Erythroblast (primary cell): Measurements from ENCODE around the gene SCN9A.

Experiments used
- DNase-seq, 2 experiments: peaks; one replicate each; lab custom pipeline; 2025; lab: John Stamatoyannopoulos, UW
- GATA1 ChIP-seq: IDR thresholded peaks from 2 replicates; pipeline ENCODE4 v1.6.1; 2011; ENCODE audit warnings: low read depth, mild to moderate bottlenecking, control low read depth, low read length, moderate library complexity
- POLR2A ChIP-seq: IDR thresholded peaks from 2 replicates; pipeline ENCODE4 v1.6.1; 2011; ENCODE audit warnings: mild to moderate bottlenecking, low read length

Gene SCN9A

GRCh38 chr2:166388481-166389070, 12.8 kb upstream of the SCN9A start:
- no peak for TF ChIP-seq GATA1
- TF ChIP-seq POLR2A, result no peak
- no peak for DNase-seq

DNA sequence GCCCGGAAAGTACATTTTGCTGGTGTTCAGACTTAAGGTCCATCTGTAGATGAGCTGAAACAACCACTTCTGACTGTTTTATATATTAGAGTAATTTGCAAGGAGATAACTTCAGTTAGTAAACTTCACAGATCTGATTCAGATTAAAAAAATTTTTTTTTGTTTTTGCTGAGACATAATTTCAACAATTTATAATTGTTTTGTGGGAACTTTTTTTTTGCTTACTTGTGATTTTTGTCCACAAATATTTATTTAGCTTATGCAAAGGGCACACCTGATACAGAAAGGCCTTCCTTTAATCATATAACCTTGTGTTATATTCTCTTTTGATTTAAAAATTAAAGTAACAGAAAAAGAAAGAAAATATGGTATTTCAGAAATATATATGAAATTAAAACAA, 9.6 kb upstream of the SCN9A start:
- TF ChIP-seq GATA1 (no peak), POLR2A (no peak)
- DNase-seq, result no peak

DNA sequence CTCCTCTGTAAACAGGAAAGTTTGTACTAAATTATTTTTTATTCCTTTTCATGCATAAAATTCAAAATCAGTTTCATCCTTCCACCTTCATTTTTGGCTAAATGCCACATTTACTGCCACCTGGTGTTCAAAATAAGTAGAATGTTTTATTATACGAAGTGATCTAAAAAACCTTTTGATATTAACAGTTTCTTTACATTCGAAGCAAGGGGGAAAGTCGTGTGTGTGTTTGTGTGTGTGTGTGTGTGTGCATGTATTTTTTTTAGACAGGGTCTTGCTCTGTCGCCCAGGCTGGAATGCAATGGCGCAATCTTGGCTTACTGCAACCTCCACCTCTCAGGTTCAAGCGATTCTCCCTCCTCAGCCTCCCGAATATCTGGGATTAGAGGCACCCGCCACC, 9.0 kb upstream of the SCN9A start:
- peak; percentile 30 to 59 for DNase-seq

DNA sequence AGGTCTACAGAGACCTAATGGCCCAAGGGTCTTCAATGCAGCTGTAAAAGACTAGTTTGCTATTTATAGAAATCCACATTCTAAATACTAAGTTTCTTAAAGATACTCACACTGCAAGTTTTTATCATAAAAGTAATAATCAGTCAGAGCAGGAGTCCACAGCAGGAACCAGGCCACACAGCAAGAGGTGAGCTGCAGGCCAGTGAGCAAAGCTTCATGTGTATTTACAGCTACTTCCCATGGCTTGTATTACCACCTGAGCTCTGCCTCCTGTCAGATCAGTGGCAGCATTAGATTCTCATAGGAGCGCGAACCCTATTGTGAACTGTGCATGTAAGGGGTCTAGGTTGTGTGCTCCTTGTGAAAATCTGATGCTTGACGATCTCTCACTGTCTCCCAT, 6.7 kb upstream of the SCN9A start:
- no peak for DNase-seq
- TF ChIP-seq GATA1 (no peak), POLR2A (no peak)

More for the DNA sequence above, 9.0 kb upstream of the SCN9A start:
- no peak for TF ChIP-seq POLR2A
- TF ChIP-seq GATA1, result no peak

- no peak for TF ChIP-seq POLR2A
- TF ChIP-seq GATA1, result no peak
- peak in 1 of 2 experiments; percentile 11 for DNase-seq
Observed at GRCh38 chr2:166380615-166381014, 4.9 kb upstream of the SCN9A start.

GRCh38 chr2:166376873-166377272, 1.1 kb upstream of the SCN9A start:
- TF ChIP-seq POLR2A (no peak), GATA1 (no peak)

GRCh38 chr2:166376488-166376828, 714 bp upstream of the SCN9A start:
- DNase-seq, result no peak
- TF ChIP-seq POLR2A (no peak), GATA1 (no peak)

More at GRCh38 chr2:166376873-166377272, 1.1 kb upstream of the SCN9A start:
- no peak for DNase-seq

DNA sequence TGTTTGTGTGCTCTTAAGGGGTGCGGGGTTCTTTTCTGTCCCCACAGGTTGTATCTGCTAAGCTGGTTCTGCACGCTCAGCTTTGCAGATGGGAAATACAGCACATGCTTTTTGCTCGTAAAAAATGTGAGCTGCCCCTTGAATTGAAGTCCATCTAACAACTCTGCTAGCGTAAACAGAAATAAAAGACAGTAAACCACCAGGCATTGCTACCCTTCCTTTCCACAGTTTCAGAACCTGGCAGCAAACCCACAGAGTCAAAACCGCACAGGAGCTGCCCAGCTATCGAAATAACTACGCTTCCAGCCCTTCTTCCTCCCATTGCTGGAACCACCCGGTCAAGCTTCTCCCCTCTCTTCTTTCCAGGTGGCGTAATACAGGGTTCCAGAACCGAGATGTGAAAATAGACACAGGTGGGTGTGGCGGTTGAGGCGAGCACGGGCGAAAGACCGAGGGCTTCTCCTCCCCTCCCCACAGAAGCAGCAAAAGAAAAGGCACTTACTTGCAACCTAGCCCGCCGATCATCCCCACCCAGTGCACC, 479 bp downstream of the SCN9A start:
- TF ChIP-seq POLR2A, result no peak
- TF ChIP-seq GATA1, result no peak
- peak in 1 of 2 experiments; percentile 15 for DNase-seq

- peak; percentile 48 to 71 for DNase-seq
- TF ChIP-seq POLR2A (no peak), GATA1 (no peak)
Observed at GRCh38 chr2:166373951-166374350, 1.8 kb downstream of the SCN9A start.

DNA sequence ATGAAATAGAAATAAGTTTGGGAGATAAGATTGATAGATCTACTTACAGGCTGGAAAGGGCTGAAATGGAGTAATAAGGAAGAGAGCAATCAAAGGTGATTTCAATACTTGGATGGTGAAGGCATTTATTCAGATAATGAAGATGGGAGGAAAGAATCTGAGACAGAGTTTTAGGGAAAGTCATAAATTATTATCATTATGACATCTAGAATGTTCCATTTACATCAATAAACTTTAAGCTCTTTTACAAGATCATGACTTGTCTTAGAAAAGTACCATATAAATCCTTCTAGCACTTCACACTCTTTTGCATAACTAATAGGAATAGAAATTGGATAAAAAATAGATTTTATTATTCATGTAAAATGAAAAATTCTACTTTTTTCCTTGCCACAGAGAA, 2.2 kb downstream of the SCN9A start:
- no peak for TF ChIP-seq POLR2A
- TF ChIP-seq GATA1, result no peak
- no peak for DNase-seq

DNA sequence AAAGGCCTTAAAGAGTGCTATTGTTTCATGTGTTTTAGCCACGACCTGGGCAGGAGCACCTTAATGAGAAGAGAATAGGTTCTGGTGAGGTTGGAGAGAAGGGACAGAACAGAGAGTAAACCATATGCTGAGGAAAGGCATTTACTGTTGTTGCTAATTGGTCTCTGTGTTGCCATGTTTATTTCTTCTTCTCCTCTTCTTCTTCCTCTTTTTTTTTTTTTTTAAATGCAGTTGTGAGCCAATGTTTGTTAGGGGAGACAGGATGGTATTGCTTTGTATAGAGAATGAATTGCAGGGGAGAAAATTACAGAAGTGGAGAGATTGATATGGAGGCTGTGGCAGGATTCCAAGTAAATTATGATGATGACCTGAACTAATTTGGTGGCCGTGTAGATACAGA, 2.6 kb downstream of the SCN9A start:
- no peak for TF ChIP-seq POLR2A
- no peak for TF ChIP-seq GATA1
- no peak for DNase-seq

DNA sequence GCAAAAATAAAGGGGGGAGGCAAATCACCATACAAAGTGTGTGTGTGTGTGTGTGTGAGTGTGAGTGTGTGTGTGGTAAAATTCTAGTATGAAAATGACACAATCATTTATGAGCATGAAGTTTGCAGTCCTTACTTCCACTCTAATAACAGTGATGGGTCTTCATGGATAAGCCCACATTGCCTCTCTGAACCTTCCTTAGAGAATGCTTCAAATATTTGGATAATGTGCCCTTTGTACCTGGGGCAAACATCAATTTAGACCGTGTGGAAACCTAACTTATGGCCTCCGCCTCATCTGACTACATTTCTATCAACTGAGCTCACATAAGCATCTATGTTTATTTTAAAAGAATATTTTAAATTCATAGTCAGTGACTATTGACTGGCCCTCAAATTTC, 3.7 kb downstream of the SCN9A start:
- DNase-seq, result no peak
- no peak for TF ChIP-seq POLR2A
- TF ChIP-seq GATA1, result no peak

DNA sequence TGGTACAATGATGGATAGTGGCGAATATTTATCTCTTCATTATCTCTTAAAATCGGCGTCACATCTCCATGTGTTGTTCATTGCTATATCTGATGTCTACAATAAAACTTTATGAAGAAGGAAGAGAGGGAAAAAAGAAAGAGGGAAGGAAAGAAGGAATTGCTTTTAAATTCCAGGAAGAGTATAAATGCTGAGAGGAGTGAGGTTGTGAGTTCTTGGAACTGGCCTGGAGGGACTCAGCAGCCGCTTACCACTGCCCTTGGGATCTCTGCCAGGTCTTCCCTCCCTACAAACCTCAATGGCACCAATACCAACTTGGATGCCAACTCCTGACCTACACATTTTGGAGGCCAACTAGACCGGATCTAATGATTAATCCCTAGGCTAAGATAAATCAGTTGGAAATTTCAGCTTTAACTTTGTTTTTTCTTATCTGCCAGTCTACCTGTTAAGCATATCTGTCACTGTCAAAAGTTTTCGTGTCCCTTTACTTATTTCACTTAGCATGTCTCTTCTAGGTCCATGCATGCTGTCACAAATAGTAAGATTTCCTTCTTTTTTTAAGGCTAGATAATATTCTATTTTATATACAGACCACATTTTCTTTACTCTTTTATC, 9.8 kb downstream of the SCN9A start:
- DNase-seq, result no peak
- TF ChIP-seq POLR2A, result no peak
- no peak for TF ChIP-seq GATA1

- TF ChIP-seq POLR2A (no peak), GATA1 (no peak)
Observed at GRCh38 chr2:166365239-166365638, 10.5 kb downstream of the SCN9A start.

More at GRCh38 chr2:166365239-166365638, 10.5 kb downstream of the SCN9A start:
- DNase-seq, result no peak
